Keratinocyte (primary cell): Measurements from ENCODE around the gene BEGAIN.

ENCODE experiments used
- CTCF ChIP-seq, 3 experiments: IDR thresholded peaks in 1 of 3; conservative IDR thresholded peaks in 1 of 3; optimal IDR thresholded peaks in 1 of 3; 2 replicates in 2 of 3; 3 replicates in 1 of 3; pipeline versions ENCODE3 to v1.5.1; 2011; ENCODE audit warnings: low read length in 3 of 3, mild to moderate bottlenecking in 3 of 3, moderate library complexity in 2 of 3, control low read depth in 1 of 3, inconsistent platforms in 1 of 3; ENCODE audit not compliant: insufficient read depth in 2 of 3; ENCODE audit errors: extremely low read depth in 1 of 3
- EZH2 ChIP-seq: IDR thresholded peaks from one replicate; pipeline ENCODE4 v1.6.1; 2012; ENCODE audit warnings: inconsistent platforms, mild to moderate bottlenecking, low read length, moderate library complexity

GRCh38 chr14:100557658-100558057 lies 29.6 kb downstream of the BEGAIN start:
- TF ChIP-seq CTCF (optimal IDR thresholded peaks at IDR 0.05 in 1 of 3, IDR thresholded peaks at IDR 0.05 in 1 of 3, conservative IDR thresholded peaks at IDR 0.05 in 1 of 3; ENCODE audit: extremely low read depth in 1 of 3, insufficient read depth in 2 of 3, low read length in 3 of 3) (no peak), EZH2 (no peak)
